Neuronal stem cell (in vitro differentiated cells): ENCODE data around the gene KDM3B.
A peak's percentile ranks its signal among the peaks of the same experiment; 100 is the strongest.

Experiments used
- DNase-seq: peaks from one replicate; pipeline ENCODE4 v3.0.0-alpha.2; 2013; ENCODE audit warnings: low spot score
- H2AFZ ChIP-seq: one replicate; pipeline ENCODE4 v1.6.1; 2013; ENCODE audit warnings: mild to moderate bottlenecking, low read length, inconsistent platforms
- H2AK5ac ChIP-seq: 2 replicates; pipeline ENCODE4 v1.6.1; 2013; ENCODE audit warnings: low read depth, mild to moderate bottlenecking, inconsistent platforms, low read length, moderate library complexity, mixed read lengths
- H2BK120ac ChIP-seq: 2 replicates; pipeline ENCODE4 v1.6.1; 2013; ENCODE audit warnings: low read depth, mild to moderate bottlenecking, inconsistent platforms, low read length, moderate library complexity, mixed read lengths
- H2BK12ac ChIP-seq: one replicate; pipeline ENCODE4 v1.6.1; 2013; ENCODE audit warnings: low read length, inconsistent platforms
- H2BK15ac ChIP-seq: 2 replicates; pipeline ENCODE4 v1.6.1; 2013; ENCODE audit warnings: mild to moderate bottlenecking, low read length, inconsistent platforms, mixed read lengths
- H2BK5ac ChIP-seq: one replicate; pipeline ENCODE4 v1.6.1; 2013; ENCODE audit warnings: inconsistent platforms, mild to moderate bottlenecking, low read length, moderate library complexity
- H3K14ac ChIP-seq: one replicate; pipeline ENCODE4 v1.6.1; 2013; ENCODE audit warnings: low read length, inconsistent platforms
- H3K18ac ChIP-seq: 2 replicates; pipeline ENCODE4 v1.6.1; 2013; ENCODE audit warnings: low read length, inconsistent platforms
- H3K23ac ChIP-seq: 2 replicates; pipeline ENCODE4 v1.6.1; 2013; ENCODE audit warnings: low read depth, mild to moderate bottlenecking, mixed read lengths, low read length, inconsistent platforms; ENCODE audit not compliant: poor library complexity
- H3K27ac ChIP-seq: replicated peaks from 3 replicates; pipeline ENCODE4 v1.5.1; 2013; ENCODE audit warnings: low read length, inconsistent platforms
- H3K27me3 ChIP-seq, 3 experiments: 2 replicates each; pipeline ENCODE4 v1.6.1; 2013; ENCODE audit warnings: low read length in 3 of 3, mild to moderate bottlenecking in 2 of 3, inconsistent platforms in 1 of 3, low read depth in 1 of 3, mixed read lengths in 1 of 3, moderate library complexity in 1 of 3; ENCODE audit not compliant: control insufficient read depth in 3 of 3, insufficient read depth in 3 of 3
- H3K36me3 ChIP-seq, 2 donors: replicated peaks in 1 of 2; 2 replicates each; pipeline ENCODE4 v1.6.1; 2013; ENCODE audit warnings: low read length in 2 of 2; ENCODE audit not compliant: control insufficient read depth in 2 of 2, insufficient read depth in 2 of 2
- H3K4ac ChIP-seq: 2 replicates; pipeline ENCODE4 v1.6.1; 2013; ENCODE audit warnings: inconsistent platforms, mild to moderate bottlenecking, low read length, moderate library complexity
- H3K4me1 ChIP-seq, 2 donors: 1 replicate in 1 of 2; 2 replicates in 1 of 2; pipeline ENCODE4 v1.6.1; 2013; ENCODE audit warnings: low read length in 2 of 2, low read depth in 1 of 2; ENCODE audit not compliant: control insufficient read depth in 2 of 2, insufficient read depth in 1 of 2
- H3K4me2 ChIP-seq: one replicate; pipeline ENCODE4 v1.6.1; 2013; ENCODE audit warnings: mild to moderate bottlenecking, low read length, inconsistent platforms; ENCODE audit not compliant: insufficient read depth, poor library complexity, severe bottlenecking
- H3K4me3 ChIP-seq, 2 donors: 2 replicates each; pipeline ENCODE4 v1.5.1; 2013; ENCODE audit warnings: low read length in 2 of 2, mild to moderate bottlenecking in 2 of 2, inconsistent platforms in 1 of 2, moderate library complexity in 1 of 2
- H3K79me1 ChIP-seq: one replicate; pipeline ENCODE4 v1.6.1; 2013; ENCODE audit warnings: low read depth, mild to moderate bottlenecking, inconsistent platforms, low read length, moderate library complexity
- H3K9ac ChIP-seq: one replicate; pipeline ENCODE4 v1.6.1; 2013; ENCODE audit warnings: mild to moderate bottlenecking, low read depth, low read length, inconsistent platforms; ENCODE audit not compliant: poor library complexity
- H3K9me3 ChIP-seq, 2 donors: replicated peaks in 1 of 2; 2 replicates each; pipeline versions ENCODE3 to v1.6.1; 2013; ENCODE audit warnings: low read length in 2 of 2, mild to moderate bottlenecking in 2 of 2, inconsistent platforms in 1 of 2, low read depth in 1 of 2, mixed read lengths in 1 of 2, moderate library complexity in 1 of 2; ENCODE audit not compliant: control insufficient read depth in 2 of 2, insufficient read depth in 1 of 2
- H4K8ac ChIP-seq: one replicate; pipeline ENCODE4 v1.6.1; 2013; ENCODE audit warnings: low read depth, mild to moderate bottlenecking, inconsistent platforms, low read length, moderate library complexity
- H4K91ac ChIP-seq: one replicate; pipeline ENCODE4 v1.6.1; 2013; ENCODE audit warnings: low read length, low read depth, mild to moderate bottlenecking, inconsistent platforms; ENCODE audit not compliant: poor library complexity
- WGBS, 2 donors: extraction: QIAGEN DNeasy Blood & Tissue Kit; methylation state at CpG; one replicate each; pipeline ENCODE4 v1.1.7; 2013; ENCODE audit warnings: missing lambda C conversion rate in 2 of 2, mixed read lengths in 1 of 2; ENCODE audit not compliant: insufficient read length in 2 of 2, insufficient replicate concordance in 1 of 2; ENCODE audit errors: extremely low coverage in 2 of 2; 5-methylcytosine and 5-hydroxymethylcytosine counted together

Gene KDM3B

GRCh38 chr5:138439477-138440158 lies 87.1 kb downstream of the KDM3B start:
- H3K9ac ChIP-seq: peak overlapping the region; percentile 87
- peak overlapping the region; percentile 82 for H2AK5ac ChIP-seq
- peak overlapping the region; percentile 91 for H2AFZ ChIP-seq
- no peak overlapping the region for H3K23ac ChIP-seq
- H4K8ac ChIP-seq: no peak overlapping the region
- peak overlapping the region; percentile 84 for H2BK5ac ChIP-seq
- no peak overlapping the region for H3K4ac ChIP-seq
- DNase-seq: no peak
- peaks cover 20 to 51% of the 10 kb centered on the region in 2 donors for H3K36me3 ChIP-seq
- peaks cover 14 to 26% of the 10 kb centered on the region in 2 donors for H3K4me1 ChIP-seq
- H3K79me1 ChIP-seq: no peaks in the 10 kb centered on the region
- no peak overlapping the region for H4K91ac ChIP-seq
- peak overlapping the region; percentile 85 for H3K18ac ChIP-seq
- no peaks in the 10 kb centered on the region for H3K9me3 ChIP-seq
- peak overlapping the region; percentile 87 to 91 for H3K4me3 ChIP-seq
- peak overlapping the region; percentile 68 for H3K27ac ChIP-seq
- H3K14ac ChIP-seq: peak overlapping the region; percentile 72
- peak overlapping the region; percentile 89 for H3K4me2 ChIP-seq
- no peaks in the 10 kb centered on the region for H3K27me3 ChIP-seq
- H2BK12ac ChIP-seq: no peak overlapping the region
- WGBS, 2 donors: no CpG with 5 or more reads among the region's 20 CpGs
- H2BK15ac ChIP-seq: peak overlapping the region; percentile 91
- H2BK120ac ChIP-seq: no peak overlapping the region

GRCh38 chr5:138440159-138441073 lies 87.9 kb downstream of the KDM3B start:
- peak overlapping the region; percentile 38 for H3K23ac ChIP-seq
- no peak overlapping the region for H4K8ac ChIP-seq
- H3K4ac ChIP-seq: no peak overlapping the region
- no peak overlapping the region for H3K9ac ChIP-seq
- peak overlapping the region; percentile 87 to 91 for H3K4me3 ChIP-seq
- H2BK12ac ChIP-seq: peak overlapping the region; percentile 51
- H3K36me3 ChIP-seq: peaks cover 16 to 45% of the 10 kb centered on the region in 2 donors
- H2BK15ac ChIP-seq: no peak overlapping the region
- H4K91ac ChIP-seq: no peak overlapping the region
- H2AK5ac ChIP-seq: peak overlapping the region; percentile 23
- H3K14ac ChIP-seq: no peak overlapping the region
- no peak overlapping the region for H3K4me2 ChIP-seq
- H3K79me1 ChIP-seq: no peaks in the 10 kb centered on the region
- no peak overlapping the region for H2BK120ac ChIP-seq
- H2AFZ ChIP-seq: peak overlapping the region; percentile 91
- H3K27me3 ChIP-seq: no peaks in the 10 kb centered on the region
- no peak overlapping the region for H2BK5ac ChIP-seq
- peaks cover 14 to 26% of the 10 kb centered on the region in 2 donors for H3K4me1 ChIP-seq
- DNase-seq: no peak
- H3K27ac ChIP-seq: no peak overlapping the region
- no CpG with 5 or more reads among the region's 17 CpGs for WGBS, 2 donors
- no peaks in the 10 kb centered on the region for H3K9me3 ChIP-seq
- H3K18ac ChIP-seq: peak overlapping the region; percentile 31

- DNase-seq: no peak
- H2BK120ac ChIP-seq: no peak overlapping the region
These were observed 88.7 kb downstream of the KDM3B start for GRCh38 chr5:138441221-138441620.

More at GRCh38 chr5:138441221-138441620, 88.7 kb downstream of the KDM3B start:
- Histone ChIP-seq H2AFZ (no peak overlapping the region), H4K91ac (no peak overlapping the region), H4K8ac (no peak overlapping the region), H3K9ac (peak overlapping the region; percentile 4), H3K4me2 (no peak overlapping the region), H3K9me3 (no peaks in the 10 kb centered on the region), H2BK12ac (no peak overlapping the region), H3K4ac (no peak overlapping the region), H3K14ac (peak overlapping the region; percentile 71), H3K4me1 (peaks cover 14 to 26% of the 10 kb centered on the region in 2 donors), H2BK15ac (no peak overlapping the region), H3K18ac (peak overlapping the region; percentile 38), H3K4me3 (no peak overlapping the region), H2BK5ac (no peak overlapping the region), H3K79me1 (no peaks in the 10 kb centered on the region), H2AK5ac (no peak overlapping the region), H3K23ac (peak overlapping the region; percentile 11), H3K27ac (no peak overlapping the region), H3K27me3 (no peaks in the 10 kb centered on the region), H3K36me3 (peaks cover 10 to 41% of the 10 kb centered on the region in 2 donors)
- no CpG with 5 or more reads among the region's 9 CpGs for WGBS, 2 donors
